H1 (cell line): ENCODE results near the gene MRC2. TPM values are rescaled to one million over a fixed set of nuclear protein-coding genes. Genes with fewer than 3 reads are reported as not detected.

Experiments
- CTCF ChIA-PET: fragments of 300-600 bp; sonication (Branson Sonifier 250); formaldehyde crosslinking; loops from one replicate; lab custom pipeline; 2021; ENCODE audit not compliant: partially characterized antibody; lab: Charles Lee
- POLR2A ChIA-PET: fragments of 300-600 bp; sonication (Branson Sonifier 250); formaldehyde crosslinking; loops from one replicate; lab custom pipeline; 2021; ENCODE audit warnings: inconsistent platforms; ENCODE audit not compliant: partially characterized antibody; lab: Charles Lee
- DNase-seq, 2 experiments: peaks; one replicate each; pipeline versions ENCODE4 v3.0.0 to v3.0.0-alpha.2; 2010 to 2022; ENCODE audit warnings: low spot score in 2 of 2, low read depth in 1 of 2, mixed read lengths in 1 of 2
- FAIRE-seq: peaks from 2 replicates; lab custom pipeline; 2011; peaks lifted over from hg19 to GRCh38; lab: Jason Lieb, UNC
- H2AFZ ChIP-seq: 2 replicates; pipeline ENCODE4 v1.8.1; 2012; ENCODE audit warnings: low read length, inconsistent platforms
- H2AK5ac ChIP-seq: 2 replicates; pipeline ENCODE4 v1.6.1; 2013; ENCODE audit warnings: low read depth, low read length
- H2BK120ac ChIP-seq: replicated peaks from 2 replicates; pipeline ENCODE3; 2013; ENCODE audit warnings: low read depth, low read length, inconsistent platforms
- H2BK12ac ChIP-seq: 2 replicates; pipeline ENCODE4 v1.6.1; 2013; ENCODE audit warnings: low read depth, low read length
- H2BK15ac ChIP-seq: 2 replicates; pipeline ENCODE4 v1.6.1; 2013; ENCODE audit warnings: low read length
- H2BK20ac ChIP-seq: 2 replicates; pipeline ENCODE4 v1.6.1; 2013; ENCODE audit warnings: low read length
- H2BK5ac ChIP-seq: 2 replicates; pipeline ENCODE4 v1.6.1; 2013; ENCODE audit warnings: low read depth, low read length
- H3K14ac ChIP-seq: 2 replicates; pipeline ENCODE4 v1.6.1; 2013; ENCODE audit warnings: inconsistent platforms; ENCODE audit not compliant: insufficient read length
- H3K18ac ChIP-seq: 2 replicates; pipeline ENCODE4 v1.6.1; 2013; ENCODE audit warnings: low read length; ENCODE audit errors: extremely low read depth
- H3K23ac ChIP-seq: 2 replicates; pipeline ENCODE4 v1.6.1; 2013; ENCODE audit warnings: inconsistent platforms; ENCODE audit not compliant: insufficient read length
- H3K23me2 ChIP-seq: 2 replicates; pipeline ENCODE4 v1.6.1; 2013; ENCODE audit warnings: low read depth, low read length
- H3K27ac ChIP-seq: 2 replicates; pipeline ENCODE4 v1.6.1; 2011; ENCODE audit warnings: low read depth, low read length, inconsistent platforms
- H3K27me3 ChIP-seq, 4 experiments: replicated peaks in 1 of 4; 1 replicate in 1 of 4; 2 replicates in 3 of 4; pipeline versions ENCODE4 v1.6.1 to v1.8.1; 2011 to 2013; ENCODE audit warnings: low read length in 3 of 4, mild to moderate bottlenecking in 3 of 4, inconsistent platforms in 2 of 4, mixed read lengths in 2 of 4, moderate library complexity in 1 of 4; ENCODE audit not compliant: control insufficient read depth in 3 of 4, insufficient read depth in 3 of 4; ENCODE audit errors: extremely low read depth in 1 of 4
- H3K36me3 ChIP-seq, 4 experiments: 2 replicates each; pipeline versions ENCODE4 v1.6.1 to v1.8.1; 2011 to 2013; ENCODE audit warnings: mild to moderate bottlenecking in 4 of 4, low read length in 3 of 4, moderate library complexity in 2 of 4, control low read depth in 1 of 4, inconsistent platforms in 1 of 4; ENCODE audit not compliant: insufficient read depth in 4 of 4, control insufficient read depth in 2 of 4
- H3K4ac ChIP-seq: replicated peaks from 2 replicates; pipeline ENCODE3; 2013; ENCODE audit warnings: low read length, low read depth, mixed read lengths, inconsistent platforms; ENCODE audit not compliant: insufficient read length
- H3K4me1 ChIP-seq, 4 experiments: replicated peaks in 1 of 4; 1 replicate in 1 of 4; 2 replicates in 3 of 4; pipeline versions ENCODE4 v1.6.1 to v1.8.1; 2011 to 2013; ENCODE audit warnings: low read length in 3 of 4, inconsistent platforms in 2 of 4, mixed read lengths in 1 of 4; ENCODE audit not compliant: insufficient read depth in 4 of 4, control insufficient read depth in 3 of 4
- H3K4me2 ChIP-seq, 2 experiments: 2 replicates each; pipeline versions ENCODE4 v1.6.1 to v1.8.1; 2011 to 2013; ENCODE audit warnings: low read depth in 2 of 2, low read length in 2 of 2, control low read depth in 1 of 2, inconsistent platforms in 1 of 2, mild to moderate bottlenecking in 1 of 2; ENCODE audit not compliant: insufficient read depth in 1 of 2
- H3K4me3 ChIP-seq, 4 experiments: fragments of 200-600, 300-600 bp in 1 of 4; sonication (generic), shearing (Covaris generic), sonication (Bioruptor Twin) in 1 of 4; 2 replicates each; pipeline versions ENCODE4 v1.5.1 to v1.8.1; 2011 to 2016; ENCODE audit warnings: low read length in 4 of 4, low read depth in 3 of 4, control low read depth in 2 of 4, inconsistent platforms in 2 of 4, mild to moderate bottlenecking in 2 of 4, mixed read lengths in 1 of 4, moderate library complexity in 1 of 4; ENCODE audit not compliant: insufficient read depth in 2 of 4; ENCODE audit errors: extremely low read depth in 1 of 4
- H3K56ac ChIP-seq: replicated peaks from 2 replicates; pipeline ENCODE3; 2013; ENCODE audit warnings: low read depth, mild to moderate bottlenecking, mixed read lengths, low read length, inconsistent platforms; ENCODE audit not compliant: insufficient read length
- H3K79me1 ChIP-seq: 2 replicates; pipeline ENCODE4 v1.6.1; 2013; ENCODE audit warnings: low read depth, low read length, control low read depth
- H3K79me2 ChIP-seq, 2 experiments: 2 replicates each; pipeline versions ENCODE4 v1.6.1 to v1.8.1; 2012 to 2013; ENCODE audit warnings: low read length in 2 of 2, mild to moderate bottlenecking in 2 of 2, inconsistent platforms in 1 of 2; ENCODE audit not compliant: insufficient read depth in 2 of 2, control insufficient read depth in 1 of 2
- H3K9ac ChIP-seq, 4 experiments: replicated peaks in 1 of 4; 1 replicate in 1 of 4; 2 replicates in 3 of 4; pipeline versions ENCODE4 v1.6.1 to v1.8.1; 2011 to 2013; ENCODE audit warnings: low read depth in 3 of 4, low read length in 3 of 4, control low read depth in 2 of 4, mild to moderate bottlenecking in 2 of 4, moderate library complexity in 2 of 4, inconsistent platforms in 1 of 4; ENCODE audit errors: extremely low read depth in 1 of 4
- H3K9me3 ChIP-seq, 2 experiments: 2 replicates each; pipeline versions ENCODE4 v1.6.1 to v1.8.1; 2012 to 2013; ENCODE audit warnings: mild to moderate bottlenecking in 2 of 2, moderate library complexity in 2 of 2, control low read depth in 1 of 2, inconsistent platforms in 1 of 2, low read depth in 1 of 2, low read length in 1 of 2, mixed read lengths in 1 of 2; ENCODE audit not compliant: insufficient read depth in 2 of 2
- H4K20me1 ChIP-seq, 2 experiments: replicated peaks in 1 of 2; 2 replicates each; pipeline versions ENCODE3 to v1.8.1; 2011 to 2013; ENCODE audit warnings: inconsistent platforms in 2 of 2, low read length in 2 of 2, mild to moderate bottlenecking in 1 of 2; ENCODE audit not compliant: insufficient read depth in 2 of 2, control insufficient read depth in 1 of 2
- H4K5ac ChIP-seq: 2 replicates; pipeline ENCODE4 v1.6.1; 2013; ENCODE audit warnings: low read length, low read depth, mixed read lengths, inconsistent platforms; ENCODE audit not compliant: insufficient read length
- H4K8ac ChIP-seq: 2 replicates; pipeline ENCODE4 v1.8.0; 2013; ENCODE audit warnings: mild to moderate bottlenecking, moderate library complexity, low read length, inconsistent platforms; ENCODE audit not compliant: insufficient read depth; ENCODE audit errors: extremely low read depth
- H4K91ac ChIP-seq: replicated peaks from 2 replicates; pipeline ENCODE3; 2013; ENCODE audit warnings: low read length, mixed read lengths, inconsistent platforms; ENCODE audit not compliant: insufficient read length
- KDM4A ChIP-seq: IDR thresholded peaks from one replicate; pipeline ENCODE4 v1.7.1; 2012; ENCODE audit warnings: low read depth, mild to moderate bottlenecking, moderate library complexity, low read length, inconsistent platforms; ENCODE audit not compliant: severe bottlenecking
- WGBS, 2 experiments: shearing (Covaris generic) in 1 of 2; methylation state at CpG; one replicate each; pipeline versions ENCODE4 v1.1.6 to v1.1.7; 2013 to 2015; ENCODE audit warnings: low lambda C conversion rate in 2 of 2, mixed read lengths in 2 of 2, inconsistent platforms in 1 of 2, low coverage in 1 of 2, missing lambda C conversion rate in 1 of 2; ENCODE audit not compliant: insufficient replicate concordance in 2 of 2, insufficient coverage in 1 of 2, insufficient read length in 1 of 2; ENCODE audit errors: extremely low coverage in 1 of 2, missing lambda C conversion rate in 1 of 2; 5-methylcytosine and 5-hydroxymethylcytosine counted together
- polyA plus RNA-seq, 7 experiments: library from polyadenylated mRNA; depleted of rRNA in 3 of 7; stranded (reverse) in 5 of 7; unstranded in 2 of 7; fragments of >200 nt in 5 of 7; fragments of 200-250 nt in 2 of 7; gene quantifications; 1 replicate in 5 of 7; 2 replicates in 1 of 7; 4 replicates in 1 of 7; pipeline versions ENCODE4 v1.2.1 to v1.2.3, GENCODE V29; 2011 to 2013; ENCODE audit warnings: missing spikeins in 2 of 7, mixed read lengths in 2 of 7
- total RNA-seq: library from RNA; stranded (reverse); fragmentation: NEBNext Ultra II Directional; extraction: Animal tissue kit (Norgen Biotek cat#: 25700); gene quantifications from 2 replicates; pipeline ENCODE4 v1.2.1, GENCODE V29; 2021

Gene MRC2
- total and polyA plus RNA-seq, 2 of the 8 experiments (the other 6 are each of a cell fraction or from before 2014, with no cell fraction given) = 7.0 to 24.2 TPM

GRCh38 chr17:62679866-62680377 is 52.5 kb downstream of the MRC2 start:
- Histone ChIP-seq H4K20me1 (peaks cover 0 to 2% of the 10 kb centered on the region in 2 experiments), H4K8ac (peak overlapping the region; percentile 57; the same call in 1 of the 2 replicates), H3K18ac (no peak overlapping the region), H3K79me2 (no peaks in the 10 kb centered on the region), H2AFZ (no peak overlapping the region), H3K36me3 (peaks cover 0 to 7% (median 3%) of the 10 kb centered on the region in 4 experiments; a peak in 4 of 8 replicates), H3K14ac (no peak overlapping the region), H3K27ac (no peak overlapping the region), H2BK120ac (no peak overlapping the region), H4K91ac (no peak overlapping the region), H4K5ac (no peak overlapping the region), H3K4me2 (no peak overlapping the region), H3K27me3 (no peaks in the 10 kb centered on the region), H3K23ac (no peak overlapping the region), H3K9ac (no peak overlapping the region), H3K23me2 (no peaks in the 10 kb centered on the region), H3K56ac (no peak overlapping the region), H2BK20ac (no peak overlapping the region), H3K4me3 (no peak overlapping the region), H2BK5ac (no peak overlapping the region), H2BK12ac (no peak overlapping the region), H3K9me3 (no peaks in the 10 kb centered on the region; a peak in 1 of 4 replicates), H3K79me1 (no peaks in the 10 kb centered on the region), H3K4ac (no peak overlapping the region), H2BK15ac (no peak overlapping the region), H3K4me1 (peaks cover 0 to 4% (median 0%) of the 10 kb centered on the region in 4 experiments; a peak in 2 of 7 replicates), H2AK5ac (no peak overlapping the region)
- DNase-seq = no peak
- FAIRE-seq = no peak
- no peak for TF ChIP-seq KDM4A
- POLR2A ChIA-PET = interaction anchor here (1.3 kb wide), 1 partner anchor 10 kb away, joined by 4 read pairs; no protein-coding TSS in a partner anchor
- 97% methylated on average over 12 of the region's 37 CpGs; no CpG with 5 or more reads in 1 of the 2 experiments for WGBS, 2 experiments
- CTCF ChIA-PET = interaction anchor here (1.5 to 3.7 kb wide), 3 partner anchors 7 to 23 kb away, joined by 5 to 20 read pairs (median 6); no protein-coding TSS in a partner anchor
